ENCODE results near the gene VAC14.

DNA sequence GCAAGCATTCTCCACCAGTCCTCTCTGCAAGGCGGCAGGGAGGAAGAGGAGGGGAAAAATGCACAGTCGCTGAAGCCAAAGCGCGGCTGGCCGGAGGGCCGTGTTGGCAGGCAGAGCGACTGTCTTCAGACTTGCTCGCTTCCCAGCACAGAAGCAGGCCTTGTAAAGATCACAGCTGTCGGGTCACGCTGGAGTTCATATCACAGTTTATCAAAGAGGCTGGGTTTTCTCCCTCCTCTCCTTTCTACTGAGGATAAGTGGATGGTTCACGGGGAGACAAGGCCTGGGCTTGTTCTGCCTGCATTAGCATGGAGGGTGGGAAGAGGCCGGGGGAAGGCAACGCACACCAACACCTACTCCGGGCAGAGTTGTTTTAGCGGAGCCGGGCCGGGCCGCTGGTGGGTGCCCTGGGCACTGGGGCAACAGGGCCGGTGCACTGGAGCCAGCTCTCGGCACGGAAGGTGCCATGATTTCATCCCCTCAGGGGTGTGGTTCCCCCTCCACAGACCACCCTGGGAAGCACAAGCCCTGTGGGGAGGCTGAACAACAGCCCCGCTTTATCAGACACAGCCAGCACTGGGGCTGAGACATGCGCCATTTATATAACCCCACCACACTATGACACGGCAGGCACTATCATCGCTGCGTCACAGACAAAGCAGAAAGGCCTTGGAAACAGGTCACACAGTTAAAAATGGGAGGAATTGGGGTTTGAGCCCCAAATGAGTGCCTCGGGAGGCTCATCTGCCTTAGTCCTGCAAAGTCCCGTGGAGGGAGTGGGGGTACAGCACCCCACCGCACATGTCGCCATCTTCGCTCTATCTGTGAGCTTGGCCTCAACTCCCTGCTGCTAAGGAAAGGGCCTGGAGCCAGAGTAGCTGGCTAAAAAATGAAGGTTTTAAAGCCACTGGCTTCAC, 74.8 kb downstream of the VAC14 start:
- TF ChIP-seq, protein P1, sequence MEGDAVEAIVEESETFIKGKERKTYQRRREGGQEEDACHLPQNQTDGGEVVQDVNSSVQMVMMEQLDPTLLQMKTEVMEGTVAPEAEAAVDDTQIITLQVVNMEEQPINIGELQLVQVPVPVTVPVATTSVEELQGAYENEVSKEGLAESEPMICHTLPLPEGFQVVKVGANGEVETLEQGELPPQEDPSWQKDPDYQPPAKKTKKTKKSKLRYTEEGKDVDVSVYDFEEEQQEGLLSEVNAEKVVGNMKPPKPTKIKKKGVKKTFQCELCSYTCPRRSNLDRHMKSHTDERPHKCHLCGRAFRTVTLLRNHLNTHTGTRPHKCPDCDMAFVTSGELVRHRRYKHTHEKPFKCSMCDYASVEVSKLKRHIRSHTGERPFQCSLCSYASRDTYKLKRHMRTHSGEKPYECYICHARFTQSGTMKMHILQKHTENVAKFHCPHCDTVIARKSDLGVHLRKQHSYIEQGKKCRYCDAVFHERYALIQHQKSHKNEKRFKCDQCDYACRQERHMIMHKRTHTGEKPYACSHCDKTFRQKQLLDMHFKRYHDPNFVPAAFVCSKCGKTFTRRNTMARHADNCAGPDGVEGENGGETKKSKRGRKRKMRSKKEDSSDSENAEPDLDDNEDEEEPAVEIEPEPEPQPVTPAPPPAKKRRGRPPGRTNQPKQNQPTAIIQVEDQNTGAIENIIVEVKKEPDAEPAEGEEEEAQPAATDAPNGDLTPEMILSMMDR (IDR thresholded peaks at IDR 0.05): no peak
- TF ChIP-seq POLR2A (IDR thresholded peaks at IDR 0.05; ENCODE audit: low read depth) (no peak), EP300 (IDR thresholded peaks at IDR 0.05) (no peak), POLR2AphosphoS5 (IDR thresholded peaks at IDR 0.05) (peak in 1 of 2 donors; percentile 56)

Measured in esophagus muscularis mucosa (tissue), 4 donors.